ENCODE measurements around the gene PIGC.

GRCh38 chr1:172472495-172472894, 28.6 kb upstream of the PIGC start:
- TF ChIP-seq CTCF (IDR thresholded peaks at IDR 0.05) (no peak), KAT7 (CRISPR knock-in tag; IDR thresholded peaks at IDR 0.05; ENCODE audit: borderline replicate concordance) (no peak), MAX (CRISPR knock-in tag; IDR thresholded peaks at IDR 0.05) (no peak), ZSCAN18 (CRISPR knock-in tag; IDR thresholded peaks at IDR 0.05) (no peak), GABPB1 (CRISPR knock-in tag; IDR thresholded peaks at IDR 0.05) (no peak), USF2 (CRISPR knock-in tag; IDR thresholded peaks at IDR 0.05) (no peak), ZNF281 (CRISPR knock-in tag; IDR thresholded peaks at IDR 0.05) (no peak), OVOL2 (CRISPR knock-in tag; IDR thresholded peaks at IDR 0.05; ENCODE audit: borderline replicate concordance) (no peak), ZBTB43 (CRISPR knock-in tag; IDR thresholded peaks at IDR 0.05) (no peak), ELF4 (CRISPR knock-in tag; IDR thresholded peaks at IDR 0.05; ENCODE audit: low read depth) (no peak), CREM (CRISPR knock-in tag; IDR thresholded peaks at IDR 0.05) (no peak), E2F1 (CRISPR knock-in tag; IDR thresholded peaks at IDR 0.05) (no peak), HMGXB4 (CRISPR knock-in tag; IDR thresholded peaks at IDR 0.05) (no peak), PREB (CRISPR knock-in tag; IDR thresholded peaks at IDR 0.05; ENCODE audit: borderline replicate concordance) (no peak)
